Adrenal gland (tissue), 12 donors: ENCODE data around the gene PLXNA1. TPM values are rescaled to one million over a fixed set of nuclear protein-coding genes. Genes with fewer than 3 reads are reported as not detected.

Experiments
- DNase-seq, 7 donors: peaks; one replicate each; pipeline ENCODE4 v3.0.0-alpha.2; 2019 to 2020
- H3K27ac ChIP-seq, 5 donors: fragments of 200-600 bp; sonication (generic) in 4 of 5; 1 replicate in 3 of 5; 2 replicates in 2 of 5; pipeline versions ENCODE4 v1.5.1 to v1.8.0; 2016 to 2020; ENCODE audit warnings: mild to moderate bottlenecking in 1 of 5
- H3K27me3 ChIP-seq: fragments of 200-600 bp; 2 replicates; pipeline ENCODE4 v1.8.0; 2021
- H3K36me3 ChIP-seq, 2 donors: fragments of 200-600 bp; replicated peaks in 1 of 2; 1 replicate in 1 of 2; 2 replicates in 1 of 2; pipeline versions ENCODE4 v1.5.1 to v1.8.0; 2018 to 2022
- H3K4me1 ChIP-seq, 2 donors: fragments of 200-600 bp; replicated peaks in 1 of 2; 1 replicate in 1 of 2; 2 replicates in 1 of 2; pipeline versions ENCODE4 v1.5.1 to v1.8.0; 2018 to 2021
- H3K4me3 ChIP-seq, 4 donors: fragments of 200-600 bp; sonication (generic) in 3 of 4; one replicate each; pipeline ENCODE4 v1.5.1; 2016 to 2018
- H3K9me3 ChIP-seq, 3 donors: fragments of 200-600 bp; sonication (generic) in 1 of 3; replicated peaks in 1 of 3; 1 replicate in 2 of 3; 2 replicates in 1 of 3; pipeline versions ENCODE4 v1.5.1 to v1.8.0; 2016 to 2021
- CTCF ChIP-seq, 6 experiments: fragments of 450-650 bp in 4 of 6; fragments of 200-600 bp in 2 of 6; sonication (generic) in 1 of 6; IDR thresholded peaks; 1 replicate in 5 of 6; 2 replicates in 1 of 6; pipeline versions ENCODE4 v1.5.1 to v1.8.0; 2016 to 2021; ENCODE audit warnings: antibody characterized with exemption in 6 of 6, mild to moderate bottlenecking in 2 of 6, moderate library complexity in 1 of 6
- POLR2A ChIP-seq, 2 donors: fragments of 450-650 bp; IDR thresholded peaks; one replicate each; pipeline ENCODE4 v1.6.1; 2017; ENCODE audit warnings: antibody characterized with exemption in 2 of 2, mild to moderate bottlenecking in 2 of 2, moderate library complexity in 1 of 2
- WGBS, 4 donors: extraction: QIAGEN DNeasy Blood & Tissue Kit in 2 of 4; methylation state at CpG; one replicate each; pipeline versions ENCODE4 v1.1.5 to v1.1.7; 2013 to 2017; 5-methylcytosine and 5-hydroxymethylcytosine counted together
- intact Hi-C, 2 donors: fragments of 100-400 bp; cut with DNase I; formaldehyde crosslinking; loops; one replicate each; pipeline versions ENCODE4 v1.14.1 to v1.15.0; 2022 to 2023
- polyA plus RNA-seq, 3 donors: library from polyadenylated mRNA; stranded (reverse); fragments of 200-250 nt in 2 of 3; fragments of 350-450 nt in 1 of 3; fragmentation: Illumina TruSeq in 1 of 3; extraction: RNeasy Lipid Tissue Mini Kit (QIAGEN cat#74804) in 1 of 3; gene quantifications; one replicate each; pipeline ENCODE4 v1.2.3, GENCODE V29; 2013 to 2014
- total RNA-seq, 9 donors: library from RNA; depleted of rRNA in 4 of 9; stranded (reverse); fragments of >200 nt in 4 of 9; fragments of 120-200 nt in 1 of 9; fragmentation: NEBNext Ultra II Directional in 1 of 9; extraction: Animal tissue kit (Norgen Biotek cat#: 25700) in 1 of 9; gene quantifications; one replicate each; pipeline versions ENCODE4 v1.1.0 to v1.2.4, GENCODE V29; 2013 to 2023
- donor health status: healthy with polysubstance abuse.
- donor health status: Bipolar disorder and iron deficiency.
- donor health status: DM: yes; HTN: yes; CAD: no.
- donor health status: DM: no; HTN: no; CAD: no.
- donor health status: DM: no; HTN: no; CAD: no.
- donor health status: DM: yes; HTN: yes; CAD: no.

PLXNA1 gene
- total and polyA plus RNA-seq, 12 donors: 9.5 to 29.9 (median 20.2) TPM

GRCh38 chr3:126944089-126944965, 38.6 kb upstream of the PLXNA1 start:
- DNase-seq: peak in 1 of 7 donors; percentile 9
- Histone ChIP-seq H3K36me3 (no peaks in the 10 kb centered on the region), H3K4me1 (no peaks in the 10 kb centered on the region), H3K9me3 (no peaks in the 10 kb centered on the region), H3K27ac (no peak overlapping the region), H3K27me3 (no peaks in the 10 kb centered on the region), H3K4me3 (no peak overlapping the region)
- intact Hi-C loops: no loop called here
- 91 to 94% (median 92%) methylated on average over 12 of the region's 12 CpGs for WGBS, 4 donors
- TF ChIP-seq CTCF (IDR thresholded peaks at IDR 0.05): no peak
- no peak for TF ChIP-seq POLR2A (IDR thresholded peaks at IDR 0.05)

- Histone ChIP-seq H3K27me3 (no peaks in the 10 kb centered on the region), H3K4me1 (no peaks in the 10 kb centered on the region), H3K9me3 (no peaks in the 10 kb centered on the region), H3K36me3 (no peaks in the 10 kb centered on the region), H3K4me3 (no peak overlapping the region), H3K27ac (no peak overlapping the region)
- TF ChIP-seq CTCF (IDR thresholded peaks at IDR 0.05) (no peak), POLR2A (IDR thresholded peaks at IDR 0.05) (no peak)
- intact Hi-C loops: no loop called here
- 87 to 94% (median 92%) methylated on average over 15 to 17 of the region's 17 CpGs for WGBS, 4 donors
- no peak for DNase-seq
These were observed 37.7 kb upstream of the PLXNA1 start for GRCh38 chr3:126945171-126945721.

GRCh38 chr3:126945891-126946290, 37.0 kb upstream of the PLXNA1 start:
- Histone ChIP-seq H3K36me3 (no peaks in the 10 kb centered on the region), H3K4me3 (no peak overlapping the region), H3K9me3 (no peaks in the 10 kb centered on the region), H3K27me3 (no peaks in the 10 kb centered on the region), H3K4me1 (no peaks in the 10 kb centered on the region), H3K27ac (no peak overlapping the region)
- WGBS, 4 donors: 94 to 98% (median 96%) methylated on average over 7 to 9 of the region's 9 CpGs
- DNase-seq: no peak
- TF ChIP-seq CTCF (IDR thresholded peaks at IDR 0.05) (no peak), POLR2A (IDR thresholded peaks at IDR 0.05) (no peak)
- intact Hi-C loops: no loop called here

GRCh38 chr3:126946405-126946804, 36.5 kb upstream of the PLXNA1 start:
- TF ChIP-seq CTCF (IDR thresholded peaks at IDR 0.05) (no peak), POLR2A (IDR thresholded peaks at IDR 0.05) (no peak)
- H3K9me3 ChIP-seq: no peaks in the 10 kb centered on the region
- no peaks in the 10 kb centered on the region for H3K27me3 ChIP-seq
- WGBS, 4 donors: 88 to 94% (median 92%) methylated on average over 7 to 11 of the region's 11 CpGs
- intact Hi-C loops: no loop called here
- no peak for DNase-seq
- no peaks in the 10 kb centered on the region for H3K36me3 ChIP-seq
- H3K27ac ChIP-seq: no peak overlapping the region
- no peaks in the 10 kb centered on the region for H3K4me1 ChIP-seq
- no peak overlapping the region for H3K4me3 ChIP-seq
